ENCODE measurements around the gene SLC29A4. TPM values are rescaled to one million over a fixed set of nuclear protein-coding genes. Genes with fewer than 3 reads are reported as not detected.
"Not testable (repeated sequence)": the region's sequence is repeated elsewhere in the genome, so short reads cannot be mapped to it uniquely, and the experiment has no call there.

The SLC29A4 gene
- total RNA-seq, 1 experiment from 2014 or later, result 1.4 TPM

DNA sequence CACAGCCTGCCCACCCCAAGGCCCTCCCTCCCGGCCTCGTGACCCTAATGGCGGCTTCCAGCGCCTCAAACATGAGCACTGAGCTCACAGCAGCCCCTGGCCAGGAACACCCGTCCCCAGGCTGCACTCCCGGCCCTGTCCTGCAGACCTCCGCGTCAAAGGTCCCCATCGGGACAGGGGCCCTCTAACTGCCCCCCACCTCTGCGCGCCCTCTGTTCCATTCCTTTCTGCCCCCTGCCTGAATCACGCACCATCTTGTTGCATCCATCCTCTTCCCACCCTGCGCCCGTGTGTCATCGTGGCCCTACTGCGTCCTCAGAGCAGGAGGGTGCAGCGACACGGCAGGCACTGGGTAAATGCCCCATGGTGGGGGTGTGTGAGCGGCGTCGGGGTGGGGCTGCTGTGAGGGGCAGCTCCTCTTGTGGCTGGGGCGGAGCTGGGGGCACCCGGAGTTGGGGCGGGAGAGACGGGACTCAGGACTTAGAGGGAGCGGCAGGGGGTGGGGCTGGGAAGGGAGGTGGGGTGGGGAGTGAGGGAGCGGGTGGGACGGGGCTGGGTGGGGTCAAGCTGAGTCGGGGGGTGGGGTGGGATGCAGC, 13.4 kb downstream of the SLC29A4 start:
- DNase-seq (ENCODE audit: low read depth), result no peak

GRCh38 chr7:5296611-5297226, 14.0 kb downstream of the SLC29A4 start:
- no peak for DNase-seq (ENCODE audit: low read depth)

DNA sequence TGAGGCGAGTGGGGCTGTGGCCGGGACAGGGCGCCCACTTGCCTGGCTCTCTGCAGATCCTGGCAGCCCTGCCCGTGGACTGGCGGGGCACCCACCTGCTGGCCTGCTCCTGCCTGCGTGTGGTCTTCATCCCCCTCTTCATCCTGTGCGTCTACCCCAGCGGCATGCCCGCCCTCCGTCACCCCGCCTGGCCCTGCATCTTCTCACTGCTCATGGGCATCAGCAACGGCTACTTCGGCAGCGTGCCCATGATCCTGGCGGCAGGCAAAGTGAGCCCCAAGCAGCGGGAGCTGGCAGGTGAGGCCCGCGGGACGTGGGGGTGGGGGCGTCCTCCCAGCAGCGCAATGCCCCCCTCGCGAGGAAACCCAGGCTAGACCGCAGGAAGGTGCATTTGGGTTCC, 17.6 kb downstream of the SLC29A4 start:
- no peak for DNase-seq (ENCODE audit: low read depth)

DNA sequence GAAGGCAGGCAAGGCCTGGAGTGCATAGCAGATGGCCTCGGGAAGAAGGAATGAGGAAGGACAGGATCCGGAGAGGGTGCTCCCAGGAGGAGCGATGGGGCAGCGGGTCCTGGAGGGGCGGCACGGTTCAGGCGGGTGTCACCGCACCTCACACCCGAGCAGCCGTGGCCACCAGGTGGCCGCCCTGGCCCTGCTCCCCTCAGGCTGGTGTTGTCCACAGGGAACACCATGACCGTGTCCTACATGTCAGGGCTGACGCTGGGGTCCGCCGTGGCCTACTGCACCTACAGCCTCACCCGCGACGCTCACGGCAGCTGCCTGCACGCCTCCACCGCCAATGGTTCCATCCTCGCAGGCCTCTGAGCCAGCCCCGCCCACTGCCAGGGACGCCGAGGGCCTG, 19.8 kb downstream of the SLC29A4 start:
- no peak for DNase-seq (ENCODE audit: low read depth)

GRCh38 chr7:5303061-5303460, 20.3 kb downstream of the SLC29A4 start:
- no peak for DNase-seq (ENCODE audit: low read depth)

GRCh38 chr7:5303591-5304505, 21.1 kb downstream of the SLC29A4 start:
- DNase-seq (ENCODE audit: low read depth), result no peak

- not testable (repeated sequence) for DNase-seq (ENCODE audit: low read depth)
Observed at GRCh38 chr7:5305050-5305449, 22.3 kb downstream of the SLC29A4 start.

GRCh38 chr7:5307221-5308142, 24.7 kb downstream of the SLC29A4 start:
- not testable (repeated sequence) for DNase-seq (ENCODE audit: low read depth)

GRCh38 chr7:5309146-5309545, 26.4 kb downstream of the SLC29A4 start:
- no peak for DNase-seq (ENCODE audit: low read depth)

GRCh38 chr7:5310822-5311405, 28.2 kb downstream of the SLC29A4 start:
- no peak for DNase-seq (ENCODE audit: low read depth)

GRCh38 chr7:5312276-5313070, 29.7 kb downstream of the SLC29A4 start:
- not testable (repeated sequence) for DNase-seq (ENCODE audit: low read depth)

DNA sequence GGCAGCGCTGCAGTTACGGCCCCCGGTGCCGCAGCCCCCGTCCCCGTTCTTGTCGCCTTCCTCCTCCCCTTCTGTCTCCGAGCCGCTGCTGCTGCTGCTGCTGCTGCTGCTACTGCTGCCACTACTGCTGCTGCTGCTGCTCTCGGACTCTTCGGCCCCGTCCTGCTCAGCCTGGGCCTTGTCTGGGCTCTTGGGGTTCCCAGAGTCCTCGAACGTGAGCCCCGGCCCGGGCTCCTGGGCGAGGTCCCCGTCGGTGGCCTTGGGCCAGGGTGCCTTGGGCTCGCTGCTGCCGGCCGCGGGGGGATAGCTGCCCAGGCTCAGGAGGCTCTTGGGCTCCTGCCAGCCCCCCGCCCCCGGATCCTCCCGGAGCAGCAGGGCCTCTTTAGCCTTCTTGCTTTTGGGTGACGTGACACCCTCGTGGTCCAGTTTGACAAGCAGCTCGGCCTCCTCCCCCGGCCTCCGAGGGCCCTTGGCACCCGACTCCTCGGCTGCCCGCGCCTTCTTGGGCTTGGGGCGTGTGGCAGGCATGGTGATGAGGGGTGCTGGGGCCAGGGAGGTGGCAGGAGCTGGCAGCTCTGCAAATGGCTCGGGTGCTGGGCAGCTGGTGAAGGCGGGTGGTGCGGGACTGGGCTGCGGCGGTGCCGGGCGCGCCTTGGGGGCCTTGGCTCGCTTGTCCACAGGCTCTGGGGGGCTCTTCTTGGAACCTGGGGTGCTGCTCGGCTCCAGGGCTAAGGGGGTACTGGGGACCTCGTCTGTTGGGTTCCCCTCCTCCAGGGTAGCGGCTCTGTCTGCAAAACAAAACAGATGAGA, 30.5 kb downstream of the SLC29A4 start:
- DNase-seq (ENCODE audit: low read depth), result not testable (repeated sequence)

DNA sequence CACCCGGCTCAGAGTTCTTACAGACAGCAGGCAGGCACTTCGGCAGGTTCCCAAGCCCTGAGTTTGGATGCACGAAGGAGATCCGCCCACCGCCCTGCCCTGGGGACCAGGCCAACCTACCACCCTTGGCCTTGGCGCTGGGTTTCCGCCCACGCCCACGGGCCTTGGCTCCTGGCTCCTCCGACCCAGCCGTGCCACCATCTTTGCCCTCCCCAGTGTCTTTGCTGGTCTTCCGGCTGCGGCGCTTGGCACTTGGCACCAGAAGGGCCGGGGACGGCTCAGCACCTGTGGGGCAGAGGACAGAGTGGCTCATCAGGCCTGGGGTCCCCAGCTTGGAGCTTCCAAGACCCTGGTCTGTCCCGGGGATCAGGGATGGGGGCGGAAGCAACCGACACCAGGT, 32.1 kb downstream of the SLC29A4 start:
- DNase-seq (ENCODE audit: low read depth), result no peak

DNA sequence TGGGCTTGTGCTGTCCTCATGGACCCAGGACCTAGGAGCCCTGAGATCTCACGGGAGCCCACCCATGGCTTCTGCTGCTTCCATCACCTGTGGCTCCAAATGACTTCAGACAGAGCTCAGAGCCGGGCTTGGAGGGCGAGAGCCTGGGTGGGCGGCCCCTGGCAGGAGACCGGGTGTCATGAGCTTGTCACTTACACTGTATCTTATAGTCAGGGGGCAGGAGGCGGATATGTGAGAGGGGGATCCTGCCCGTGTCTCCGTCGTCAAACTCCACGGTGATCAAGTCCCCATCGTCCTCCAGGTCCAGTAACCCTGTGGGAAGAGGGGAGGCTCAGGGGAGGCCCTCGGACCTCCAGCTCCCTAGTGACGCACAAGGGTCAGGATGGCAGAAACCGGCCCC, 33.0 kb downstream of the SLC29A4 start:
- DNase-seq (ENCODE audit: low read depth), result no peak

GRCh38 chr7:5318613-5319012, 35.9 kb downstream of the SLC29A4 start:
- DNase-seq (ENCODE audit: low read depth), result not testable (repeated sequence)

- no peak for DNase-seq (ENCODE audit: low read depth)
Observed at GRCh38 chr7:5320391-5320790, 37.6 kb downstream of the SLC29A4 start.

GRCh38 chr7:5320802-5321396, 38.2 kb downstream of the SLC29A4 start:
- no peak for DNase-seq (ENCODE audit: low read depth)

GRCh38 chr7:5322621-5323410, 40.1 kb downstream of the SLC29A4 start:
- no peak for DNase-seq (ENCODE audit: low read depth)

Data from Daoy (cell line).